Memory B cell (primary cell): Measurements from ENCODE around the gene BMF.
A peak's percentile ranks its signal among the peaks of the same experiment; 100 is the strongest.

Experiments used
- ATAC-seq: fragments of 150-1000 bp; cut with Tn5 transposase; 2 replicates; pipeline ENCODE4 v1.10.0; 2021; ENCODE audit warnings: low read depth, mild to moderate bottlenecking, moderate library complexity
- DNase-seq, 2 donors: peaks; one replicate each; pipeline ENCODE4 v3.0.0; 2022; ENCODE audit warnings: low spot score in 2 of 2
- H3K27ac Mint-ChIP-seq: one replicate; pipeline ENCODE4 v1.8.0; 2022; ENCODE audit warnings: mild to moderate bottlenecking, moderate library complexity, mixed read lengths
- H3K27me3 Mint-ChIP-seq: one replicate; pipeline ENCODE4 v1.8.0; 2022; ENCODE audit warnings: mixed read lengths
- H3K36me3 Mint-ChIP-seq: one replicate; pipeline ENCODE4 v1.8.0; 2022; ENCODE audit warnings: mild to moderate bottlenecking, mixed read lengths
- H3K4me1 Mint-ChIP-seq: one replicate; pipeline ENCODE4 v1.8.0; 2022; ENCODE audit warnings: mixed read lengths
- H3K4me3 Mint-ChIP-seq: one replicate; pipeline ENCODE4 v1.8.0; 2022; ENCODE audit warnings: mild to moderate bottlenecking, moderate library complexity, mixed read lengths
- H3K9me3 Mint-ChIP-seq: one replicate; pipeline ENCODE4 v1.8.0; 2022; ENCODE audit warnings: mixed read lengths

Gene BMF

DNA sequence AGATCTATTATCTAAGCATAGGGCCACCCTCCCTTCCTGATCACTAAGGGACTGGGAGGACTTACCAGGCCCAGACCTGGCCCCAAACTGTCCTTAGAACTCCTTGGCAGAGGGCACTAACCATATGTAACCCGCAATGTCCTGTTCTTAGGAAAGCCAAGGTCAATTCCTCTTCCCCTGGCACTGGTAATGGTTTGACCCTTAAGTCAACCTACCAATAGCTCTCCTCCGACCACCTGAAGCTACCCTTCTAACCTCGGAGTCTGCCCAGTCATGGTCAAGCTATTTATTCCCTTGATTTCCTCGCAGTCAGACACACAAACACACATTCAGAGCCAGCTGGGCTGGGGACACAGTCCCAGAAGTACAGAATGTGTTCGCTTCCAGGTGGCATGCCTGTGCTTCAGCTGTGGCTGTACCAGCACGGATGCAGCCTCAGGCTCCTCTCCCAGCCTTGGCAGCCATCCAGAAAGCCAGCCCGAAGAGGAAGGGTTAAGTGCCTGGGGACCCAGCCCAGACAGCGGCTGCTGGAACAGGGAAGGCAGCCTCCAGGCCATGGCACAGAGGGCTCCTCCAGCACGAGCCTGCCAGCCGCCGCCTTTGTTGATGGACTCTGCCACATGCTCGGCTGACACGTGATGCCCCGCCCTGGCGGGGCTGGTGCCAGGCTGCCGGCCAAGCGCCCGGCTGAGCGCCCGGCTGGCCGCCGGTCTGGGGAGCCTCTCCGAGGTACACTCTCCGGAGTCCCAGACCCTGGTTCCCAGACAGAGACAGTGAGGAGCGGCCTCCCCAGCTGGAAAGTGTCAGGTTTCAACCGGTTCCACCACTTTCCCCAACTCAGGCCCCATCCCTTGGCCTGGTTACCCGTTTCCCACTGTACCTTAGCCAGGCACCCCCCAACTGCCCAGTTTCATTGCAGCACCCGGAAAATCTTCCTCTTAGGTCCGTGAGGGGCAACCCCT lies 5.5 kb downstream of the BMF start:
- peaks cover 16% of the 10 kb centered on the region for H3K36me3 Mint-ChIP-seq
- peak overlapping the region; percentile 55 for H3K4me3 Mint-ChIP-seq
- peak overlapping the region; percentile 45 for H3K27ac Mint-ChIP-seq

DNA sequence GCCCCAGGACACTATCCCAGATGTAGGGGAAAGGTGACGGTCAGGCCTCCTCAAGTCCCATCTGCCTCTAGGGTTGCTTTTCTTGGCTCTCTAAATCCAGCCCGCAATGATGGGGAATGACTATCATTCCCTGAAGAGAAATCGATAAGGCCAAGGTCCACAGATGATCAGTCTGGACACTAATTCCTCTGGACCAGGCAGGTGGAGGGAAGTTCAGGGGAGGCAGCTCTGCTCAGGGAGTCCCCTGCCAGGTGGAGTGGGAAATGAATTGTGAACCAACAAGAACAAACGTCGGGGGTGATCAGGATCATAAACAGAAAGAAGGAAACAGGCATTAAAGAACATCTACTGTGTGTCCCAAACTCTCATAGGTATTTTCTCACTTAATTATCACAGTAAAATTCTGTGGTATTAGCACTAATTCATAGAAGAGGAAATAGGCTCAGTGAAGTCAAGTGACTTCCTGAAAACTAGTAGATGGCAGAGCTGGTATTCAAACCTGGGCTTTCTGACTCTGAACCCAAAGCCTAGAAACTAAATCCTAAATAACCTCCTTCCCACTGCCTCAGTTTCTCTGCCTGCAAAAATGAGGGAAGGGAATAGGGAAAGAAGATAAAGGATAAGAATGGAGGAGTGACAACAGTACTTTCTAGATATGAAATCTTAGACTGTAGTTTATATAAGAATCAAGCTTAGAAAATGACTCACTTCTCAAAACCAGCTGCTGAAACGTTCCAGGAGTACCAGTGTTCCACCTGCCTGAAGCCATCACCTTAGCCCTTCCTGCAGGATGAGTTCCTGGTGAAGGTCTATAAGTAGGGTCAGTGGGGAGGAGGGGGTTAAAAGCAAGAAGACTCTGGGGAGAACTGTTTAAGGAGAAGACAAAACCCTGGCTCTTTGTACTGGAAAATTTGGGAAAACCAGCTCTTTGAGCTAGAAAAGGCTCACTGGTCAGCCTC lies 7.5 kb downstream of the BMF start:
- Mint-ChIP-seq H3K36me3 (peaks cover 20% of the 10 kb centered on the region), H3K9me3 (no peaks in the 10 kb centered on the region), H3K4me3 (peak overlapping the region; percentile 74), H3K4me1 (peaks cover 67% of the 10 kb centered on the region), H3K27me3 (no peaks in the 10 kb centered on the region), H3K27ac (peak overlapping the region; percentile 96)
- ATAC-seq: peak; percentile 17
- no peak for DNase-seq

More for the DNA sequence above, 5.5 kb downstream of the BMF start:
- H3K27me3 Mint-ChIP-seq: no peaks in the 10 kb centered on the region
- no peaks in the 10 kb centered on the region for H3K9me3 Mint-ChIP-seq
- no peak for DNase-seq
- peaks cover 70% of the 10 kb centered on the region for H3K4me1 Mint-ChIP-seq
- no peak for ATAC-seq

DNA sequence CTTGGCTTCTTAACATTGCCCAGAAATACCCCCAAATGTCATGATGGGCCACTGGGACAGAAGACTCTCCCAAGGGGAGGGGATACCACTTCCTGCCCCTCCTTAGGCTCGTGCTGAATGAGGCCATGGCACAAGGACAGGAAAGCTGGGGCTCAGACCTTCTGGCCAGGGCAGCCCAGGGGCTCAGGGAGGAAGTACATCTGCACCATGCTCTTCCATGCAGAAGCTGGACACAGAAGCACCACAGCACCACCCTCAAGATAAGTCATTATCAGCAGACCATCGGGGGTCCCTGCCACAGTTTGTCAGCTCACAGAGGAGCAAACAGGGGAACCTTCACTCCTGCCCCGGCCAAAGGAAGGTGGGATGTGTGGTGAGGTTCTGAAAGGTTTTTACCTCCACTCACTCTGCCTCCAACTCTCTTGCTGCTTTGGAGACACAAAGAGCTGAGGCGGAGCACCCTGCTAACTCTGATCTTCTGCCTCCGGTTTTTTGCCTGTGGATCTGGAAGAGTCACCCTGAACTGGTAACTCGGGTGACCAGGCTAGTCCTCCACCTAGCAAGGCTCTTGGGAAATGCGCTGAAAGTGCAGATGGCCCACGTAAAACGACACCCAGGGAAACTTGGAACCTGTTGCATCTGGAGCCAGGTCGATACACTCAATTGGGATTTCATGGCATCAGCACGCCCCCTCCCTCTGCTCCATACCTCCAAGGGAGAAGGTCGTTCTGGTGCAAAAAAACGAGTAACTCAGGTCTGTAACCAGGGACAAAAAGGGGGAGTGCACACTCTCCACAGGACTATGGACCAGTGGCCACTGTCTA lies 8.3 kb downstream of the BMF start:
- Mint-ChIP-seq H3K4me3 (peak overlapping the region; percentile 74), H3K36me3 (peaks cover 19% of the 10 kb centered on the region), H3K27ac (peak overlapping the region; percentile 96), H3K4me1 (peaks cover 64% of the 10 kb centered on the region), H3K27me3 (no peaks in the 10 kb centered on the region), H3K9me3 (no peaks in the 10 kb centered on the region)
- ATAC-seq (no peak), DNase-seq (no peak)

DNA sequence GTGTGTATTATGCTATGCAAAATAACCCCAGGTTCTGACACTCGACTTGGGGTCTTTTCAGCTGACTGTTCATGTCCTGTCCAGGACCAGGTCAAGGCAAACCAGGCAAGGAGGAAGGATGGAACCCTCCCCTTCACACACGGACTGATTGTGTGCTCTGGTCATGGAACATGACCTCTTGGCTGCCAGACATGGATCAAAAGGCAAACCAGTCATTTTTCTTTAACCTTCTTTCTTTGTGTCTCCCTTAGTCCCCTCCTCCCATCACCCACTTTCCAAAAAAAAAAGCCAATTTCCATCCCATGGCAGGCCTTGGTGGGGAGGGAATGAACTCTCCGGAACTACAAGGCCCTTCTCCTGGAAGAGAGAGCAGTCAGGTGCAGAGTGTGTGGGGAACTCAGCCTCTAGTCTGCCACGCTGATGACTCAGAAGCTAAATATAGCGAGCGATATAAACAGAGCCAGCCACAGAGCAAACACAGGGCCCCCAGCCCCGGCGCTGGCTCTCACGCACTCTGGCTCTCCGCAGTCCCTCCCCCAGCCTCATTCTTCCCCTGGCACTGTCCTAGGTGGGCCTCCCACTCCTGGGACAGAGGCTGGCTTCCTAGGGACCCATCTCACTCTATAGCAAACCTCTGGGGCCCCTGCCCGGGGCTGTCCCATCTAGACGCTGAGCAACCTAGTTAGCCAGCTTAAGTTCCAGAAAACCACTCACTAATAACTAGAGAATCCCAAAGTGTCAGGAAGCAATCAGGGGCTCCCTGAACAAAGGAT lies 10.0 kb downstream of the BMF start:
- peaks cover 21% of the 10 kb centered on the region for H3K36me3 Mint-ChIP-seq
- DNase-seq: peak; percentile 67 to 71
- H3K27me3 Mint-ChIP-seq: no peaks in the 10 kb centered on the region
- peak overlapping the region; percentile 93 for H3K27ac Mint-ChIP-seq
- ATAC-seq: peak; percentile 87
- H3K4me3 Mint-ChIP-seq: peak overlapping the region; percentile 76
- H3K4me1 Mint-ChIP-seq: peaks cover 66% of the 10 kb centered on the region
- H3K9me3 Mint-ChIP-seq: no peaks in the 10 kb centered on the region

GRCh38 chr15:40097968-40098476 lies 10.7 kb downstream of the BMF start:
- Mint-ChIP-seq H3K4me1 (peaks cover 67% of the 10 kb centered on the region), H3K36me3 (peaks cover 19% of the 10 kb centered on the region), H3K27me3 (no peaks in the 10 kb centered on the region), H3K27ac (peak overlapping the region; percentile 93), H3K9me3 (no peaks in the 10 kb centered on the region), H3K4me3 (peak overlapping the region; percentile 76)
- ATAC-seq (peak; percentile 11), DNase-seq (no peak)

DNA sequence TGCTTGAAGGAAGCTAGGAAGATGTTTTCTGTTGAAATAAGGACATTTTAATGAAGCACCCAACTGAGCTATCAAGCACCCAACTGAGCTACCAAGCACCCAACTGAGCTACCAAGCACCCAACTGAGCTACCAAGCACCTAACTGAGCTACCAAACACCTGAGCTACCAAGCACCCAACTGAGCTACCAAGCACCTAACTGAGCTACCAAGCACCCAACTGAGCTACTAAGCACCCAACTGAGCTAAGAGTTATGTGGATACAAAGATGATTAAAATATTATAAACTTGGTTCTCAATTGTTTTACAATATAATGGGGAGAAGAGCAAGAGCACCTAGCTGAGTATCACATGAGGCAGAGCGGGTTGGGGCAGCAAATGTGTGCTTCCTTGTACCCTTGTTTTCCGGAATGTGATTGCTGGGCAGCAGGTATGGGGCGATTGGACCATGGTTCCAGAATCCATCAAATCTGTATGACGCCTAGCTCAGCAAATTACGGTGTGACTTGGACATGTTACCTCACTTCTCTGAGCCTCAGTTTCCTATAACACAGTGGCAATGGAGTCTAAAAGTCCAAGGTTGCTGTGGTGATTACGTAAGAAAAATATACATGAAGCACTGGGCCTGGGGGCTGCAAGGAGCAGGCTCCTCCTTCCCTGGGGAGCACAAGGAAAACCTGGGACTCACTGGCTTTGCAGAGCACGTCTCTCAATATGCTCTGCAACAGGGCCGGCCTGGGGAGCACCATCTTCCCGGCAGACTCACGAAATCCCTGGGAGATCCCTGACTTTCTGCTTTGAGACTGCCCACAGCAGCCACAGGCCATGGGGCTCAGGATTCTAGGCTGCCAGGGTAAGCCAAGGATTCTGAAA lies 11.3 kb downstream of the BMF start:
- H3K9me3 Mint-ChIP-seq: no peaks in the 10 kb centered on the region
- H3K4me3 Mint-ChIP-seq: peak overlapping the region; percentile 76
- no peak for ATAC-seq
- peaks cover 64% of the 10 kb centered on the region for H3K4me1 Mint-ChIP-seq
- peaks cover 18% of the 10 kb centered on the region for H3K36me3 Mint-ChIP-seq
- no peak for DNase-seq
- peak overlapping the region; percentile 93 for H3K27ac Mint-ChIP-seq
- no peaks in the 10 kb centered on the region for H3K27me3 Mint-ChIP-seq

- peak overlapping the region; percentile 64 for H3K4me3 Mint-ChIP-seq
- peaks cover 19% of the 10 kb centered on the region for H3K36me3 Mint-ChIP-seq
- DNase-seq (peak in 1 of 2 donors; percentile 48), ATAC-seq (peak; percentile 42)
- H3K9me3 Mint-ChIP-seq: no peaks in the 10 kb centered on the region
- peaks cover 63% of the 10 kb centered on the region for H3K4me1 Mint-ChIP-seq
- peak overlapping the region; percentile 93 for H3K27ac Mint-ChIP-seq
- no peaks in the 10 kb centered on the region for H3K27me3 Mint-ChIP-seq
Measured at GRCh38 chr15:40096094-40096891, 12.4 kb downstream of the BMF start.

GRCh38 chr15:40095371-40096093 lies 13.1 kb downstream of the BMF start:
- Mint-ChIP-seq H3K9me3 (no peaks in the 10 kb centered on the region), H3K36me3 (peaks cover 14% of the 10 kb centered on the region), H3K4me1 (peaks cover 56% of the 10 kb centered on the region), H3K4me3 (peak overlapping the region; percentile 51), H3K27me3 (no peaks in the 10 kb centered on the region), H3K27ac (peak overlapping the region; percentile 93)
- no peak for DNase-seq
- no peak for ATAC-seq

GRCh38 chr15:40094156-40094555 lies 14.5 kb downstream of the BMF start:
- H3K4me1 Mint-ChIP-seq: peaks cover 49% of the 10 kb centered on the region
- no peaks in the 10 kb centered on the region for H3K9me3 Mint-ChIP-seq
- H3K4me3 Mint-ChIP-seq: peak overlapping the region; percentile 78
- H3K27me3 Mint-ChIP-seq: no peaks in the 10 kb centered on the region
- peak overlapping the region; percentile 93 for H3K27ac Mint-ChIP-seq
- peaks cover 21% of the 10 kb centered on the region for H3K36me3 Mint-ChIP-seq
- ATAC-seq (no peak), DNase-seq (no peak)

DNA sequence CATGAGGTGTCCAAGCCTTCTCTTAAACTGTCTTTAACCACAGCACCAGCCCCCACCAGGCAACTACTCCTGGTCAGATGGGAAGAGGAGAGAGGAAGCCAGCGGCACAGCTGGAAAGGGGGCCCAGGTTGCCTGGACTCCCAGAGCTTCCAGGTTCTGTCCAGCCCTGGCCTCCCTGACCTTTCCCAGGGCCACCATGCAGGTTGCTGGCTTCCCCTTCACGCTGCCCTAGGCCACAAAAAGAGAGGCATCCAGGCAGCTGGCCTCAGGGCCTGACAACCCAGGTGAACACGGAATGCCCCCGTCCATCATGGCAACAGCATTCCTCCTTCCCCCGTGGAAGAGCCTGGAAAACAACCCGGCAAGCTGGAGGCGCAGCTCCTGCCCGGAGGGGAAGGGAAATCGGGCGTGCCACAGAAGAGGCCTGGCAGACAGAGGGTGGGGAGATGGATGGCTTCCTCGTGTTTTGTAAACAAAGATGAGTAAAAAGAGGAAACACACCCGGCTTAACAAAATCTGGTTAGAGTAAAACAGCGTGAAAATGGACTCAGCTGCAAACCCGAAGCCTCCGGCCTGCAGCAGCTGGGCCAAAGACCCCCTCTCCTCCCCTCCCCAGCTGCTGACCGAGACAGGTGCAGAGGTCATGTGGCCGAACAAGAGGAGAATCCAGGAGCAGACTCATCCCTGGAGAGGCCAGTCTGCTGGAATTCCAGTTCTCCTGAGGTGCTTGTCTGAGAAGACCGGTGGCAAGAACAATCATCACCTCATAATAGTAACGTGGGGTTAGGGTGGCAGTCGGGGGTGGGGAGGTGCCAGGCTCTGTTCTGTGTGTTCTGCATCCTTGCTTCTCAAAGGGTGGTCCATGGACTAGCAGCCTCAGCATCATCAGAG lies 15.5 kb downstream of the BMF start:
- H3K4me1 Mint-ChIP-seq: peaks cover 47% of the 10 kb centered on the region
- no peaks in the 10 kb centered on the region for H3K27me3 Mint-ChIP-seq
- ATAC-seq: peak; percentile 65
- peak overlapping the region; percentile 93 for H3K27ac Mint-ChIP-seq
- DNase-seq: no peak
- no peaks in the 10 kb centered on the region for H3K9me3 Mint-ChIP-seq
- peak overlapping the region; percentile 78 for H3K4me3 Mint-ChIP-seq
- H3K36me3 Mint-ChIP-seq: peaks cover 21% of the 10 kb centered on the region
